Measurements from ENCODE around the gene RNF169.

RNF169 gene, protein sequence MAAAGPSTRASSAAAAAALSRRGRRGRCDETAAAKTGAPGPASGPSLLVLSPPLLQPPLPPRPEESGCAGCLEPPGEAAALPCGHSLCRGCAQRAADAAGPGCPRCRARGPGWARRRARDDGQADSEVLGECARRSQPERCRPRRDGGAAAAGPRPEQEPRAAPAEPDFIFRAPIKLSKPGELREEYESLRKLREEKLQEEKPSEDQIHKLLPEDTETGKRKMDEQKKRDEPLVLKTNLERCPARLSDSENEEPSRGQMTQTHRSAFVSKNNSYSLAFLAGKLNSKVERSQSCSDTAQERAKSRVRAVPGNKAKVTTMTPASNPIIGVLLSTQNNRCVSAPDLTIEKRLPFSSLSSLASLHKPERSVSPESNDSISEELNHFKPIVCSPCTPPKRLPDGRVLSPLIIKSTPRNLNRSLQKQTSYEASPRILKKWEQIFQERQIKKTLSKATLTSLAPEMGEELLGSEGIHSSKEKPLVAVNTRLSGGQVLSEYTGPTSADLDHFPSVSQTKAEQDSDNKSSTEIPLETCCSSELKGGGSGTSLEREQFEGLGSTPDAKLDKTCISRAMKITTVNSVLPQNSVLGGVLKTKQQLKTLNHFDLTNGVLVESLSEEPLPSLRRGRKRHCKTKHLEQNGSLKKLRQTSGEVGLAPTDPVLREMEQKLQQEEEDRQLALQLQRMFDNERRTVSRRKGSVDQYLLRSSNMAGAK

DNA sequence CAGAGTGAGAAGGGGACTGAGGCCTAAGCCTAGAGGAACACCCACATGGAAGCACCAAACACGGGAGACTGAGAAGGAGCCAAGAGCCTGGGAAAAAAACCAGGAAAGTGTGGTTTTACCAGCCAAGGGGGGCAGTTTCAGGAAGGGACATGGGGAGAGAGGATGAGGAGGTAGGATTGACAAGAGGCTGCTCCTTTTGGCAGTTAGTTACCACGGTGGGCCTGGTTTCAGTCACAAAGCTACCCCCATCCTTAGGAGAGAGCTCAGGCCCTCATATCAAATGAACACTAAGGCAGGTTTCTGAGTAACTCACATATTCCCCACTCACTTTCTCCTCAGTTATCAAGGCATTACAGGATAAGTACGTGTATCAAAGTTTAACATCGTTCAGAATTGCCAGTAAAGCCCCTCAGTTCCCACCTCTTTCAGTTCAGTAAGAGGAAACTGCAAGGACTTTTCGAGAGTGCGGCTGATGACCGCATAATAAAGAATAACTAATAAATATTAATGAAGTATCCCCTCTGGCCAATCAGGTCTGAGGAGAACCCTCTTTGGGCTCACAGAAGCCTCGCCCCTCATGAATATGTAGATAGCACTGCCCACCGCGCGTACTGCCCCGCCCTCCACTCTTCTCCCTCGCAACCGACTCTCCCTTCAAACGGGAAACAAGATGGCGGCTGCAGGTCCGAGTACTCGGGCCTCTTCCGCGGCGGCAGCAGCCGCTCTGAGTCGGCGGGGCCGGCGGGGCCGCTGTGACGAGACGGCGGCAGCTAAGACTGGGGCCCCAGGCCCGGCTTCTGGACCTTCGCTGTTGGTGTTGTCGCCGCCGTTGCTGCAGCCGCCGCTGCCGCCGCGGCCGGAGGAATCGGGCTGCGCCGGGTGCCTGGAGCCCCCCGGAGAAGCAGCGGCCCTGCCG lies at the start of gene RNF169:
Gene RNF169, plus strand, starts transcription at position 639 of the 916 bp plus-strand sequence. Its CDS starts 32 bp downstream, at position 671.
- DNase-seq (ENCODE audit: low spot score) = peak; percentile 92

DNA sequence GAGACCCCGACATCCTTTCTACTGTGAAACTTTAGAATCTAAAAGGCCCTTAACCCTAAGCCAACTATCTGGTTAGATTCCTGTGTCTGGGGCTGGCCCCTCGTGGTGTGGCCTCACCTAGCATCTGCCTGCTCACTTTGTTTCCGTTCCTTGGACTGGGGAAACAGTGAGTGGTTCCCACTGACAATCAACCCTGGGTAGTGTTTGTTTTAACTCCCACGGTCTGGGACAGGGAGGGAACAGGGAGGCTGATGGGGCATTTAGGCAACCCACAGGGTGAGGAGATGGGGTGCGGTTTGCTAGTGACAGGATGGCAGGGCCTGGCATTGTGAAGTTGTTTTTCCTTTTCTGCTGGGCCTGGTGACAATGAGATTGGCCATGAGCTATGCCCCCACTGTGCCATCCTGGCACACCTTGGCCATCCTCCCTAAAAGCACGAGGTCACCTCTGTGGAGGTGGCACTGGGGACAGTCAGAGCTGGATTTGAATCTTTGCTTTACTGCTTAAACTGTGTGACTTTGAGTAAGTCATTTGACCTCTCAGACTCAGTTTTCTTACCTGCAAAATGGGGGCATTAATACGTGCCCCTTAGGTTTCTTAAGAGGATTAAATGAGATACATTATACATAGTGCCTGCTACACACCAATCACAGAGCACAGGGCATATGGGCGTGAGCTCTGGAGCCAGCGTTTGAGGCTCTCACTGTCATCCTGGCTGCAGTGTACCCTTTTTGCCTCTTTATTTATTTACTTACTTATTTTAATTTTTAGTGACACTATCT lies 48.8 kb upstream of the RNF169 start:
- DNase-seq (ENCODE audit: low spot score) = no peak

DNA sequence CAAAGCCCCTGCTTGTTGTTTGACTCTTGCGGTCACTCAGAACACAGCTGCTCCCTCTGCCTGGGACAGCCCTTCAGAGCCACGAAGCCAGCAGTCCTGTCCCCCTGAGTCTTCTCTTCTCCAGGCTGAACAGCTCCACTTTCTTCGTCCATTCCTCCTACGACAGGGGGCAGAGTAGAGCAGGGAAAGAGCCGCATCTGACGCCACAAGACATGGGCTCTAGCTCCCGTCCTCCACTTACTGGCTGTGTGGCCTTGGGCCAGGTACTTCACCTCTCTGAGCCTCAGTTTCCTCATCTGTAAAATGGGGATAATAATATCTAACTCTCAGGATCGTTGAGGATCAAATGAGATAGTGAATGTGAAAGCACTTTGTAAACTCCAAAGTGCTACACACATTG lies 47.3 kb upstream of the RNF169 start:
- DNase-seq (ENCODE audit: low spot score) = no peak

DNA sequence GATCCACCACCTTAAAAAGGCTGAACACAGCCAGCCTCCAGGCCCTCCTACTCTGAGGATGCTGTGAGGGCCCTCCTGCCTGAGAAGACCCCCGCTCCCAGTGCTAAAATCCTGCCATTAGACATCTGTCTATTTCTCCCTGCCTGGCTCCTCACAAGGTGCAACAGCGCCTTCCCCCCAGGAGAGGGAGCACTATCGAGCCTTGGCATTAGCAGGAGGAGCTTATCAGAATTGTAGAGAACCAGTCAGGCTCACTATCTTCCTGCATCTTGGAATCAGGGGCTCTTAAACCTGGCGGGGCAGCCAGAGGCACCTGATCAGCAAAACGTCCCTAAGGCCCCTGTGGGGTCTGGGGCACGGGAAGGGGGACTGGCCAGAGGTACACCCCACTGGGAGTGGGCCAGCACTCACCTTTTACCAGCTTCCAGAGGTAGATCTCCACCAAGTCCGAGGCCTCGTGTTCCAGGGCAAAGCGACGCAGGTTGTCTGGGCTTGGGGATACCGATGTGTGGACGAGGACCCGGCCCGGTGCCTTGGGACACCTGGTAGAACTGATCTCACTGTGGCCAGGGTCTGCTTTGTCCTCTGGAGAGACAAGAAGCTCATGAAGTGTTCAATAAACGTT lies 46.2 kb upstream of the RNF169 start:
- DNase-seq (ENCODE audit: low spot score) = peak; percentile 65

DNA sequence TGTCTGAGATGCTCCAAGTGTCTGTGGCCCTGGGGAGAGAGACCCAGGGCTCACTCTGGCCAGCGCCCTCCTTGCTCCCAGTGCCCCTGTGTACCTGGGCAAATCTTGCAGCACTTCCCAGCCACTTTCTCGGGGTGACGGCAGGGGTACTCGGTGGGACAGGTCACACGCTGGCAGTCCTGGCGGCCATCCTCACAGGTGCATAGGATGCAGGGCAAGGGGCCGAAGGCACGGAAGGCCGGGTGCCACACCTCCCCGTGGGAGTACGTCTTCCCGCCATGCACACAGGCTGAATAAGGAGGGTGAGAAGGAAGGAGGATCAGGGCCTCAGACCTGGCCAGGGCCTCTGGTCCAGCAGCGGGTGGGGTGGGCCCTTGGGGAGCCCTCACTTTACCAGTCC lies 45.4 kb upstream of the RNF169 start:
- no peak for DNase-seq (ENCODE audit: low spot score)

DNA sequence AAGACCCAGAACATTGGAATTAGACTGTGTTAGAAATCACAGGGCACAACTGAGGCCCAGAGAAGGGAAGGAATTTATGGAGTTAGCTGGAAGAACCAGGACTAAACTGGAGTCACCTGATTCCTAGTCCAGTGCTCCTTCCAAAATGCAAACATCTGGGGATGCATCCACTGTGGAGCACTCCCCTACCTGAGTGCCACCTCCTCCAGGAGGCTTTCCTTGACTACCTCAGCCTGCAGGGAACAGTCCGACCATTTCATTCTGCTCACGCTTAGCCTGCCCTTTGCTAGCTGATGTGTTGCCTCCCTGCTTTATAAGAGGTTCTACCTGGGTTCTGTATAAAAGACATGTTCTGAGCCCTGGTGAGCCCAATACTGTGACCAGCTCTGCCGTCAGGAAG lies 41.5 kb upstream of the RNF169 start:
- DNase-seq (ENCODE audit: low spot score) = no peak

DNA sequence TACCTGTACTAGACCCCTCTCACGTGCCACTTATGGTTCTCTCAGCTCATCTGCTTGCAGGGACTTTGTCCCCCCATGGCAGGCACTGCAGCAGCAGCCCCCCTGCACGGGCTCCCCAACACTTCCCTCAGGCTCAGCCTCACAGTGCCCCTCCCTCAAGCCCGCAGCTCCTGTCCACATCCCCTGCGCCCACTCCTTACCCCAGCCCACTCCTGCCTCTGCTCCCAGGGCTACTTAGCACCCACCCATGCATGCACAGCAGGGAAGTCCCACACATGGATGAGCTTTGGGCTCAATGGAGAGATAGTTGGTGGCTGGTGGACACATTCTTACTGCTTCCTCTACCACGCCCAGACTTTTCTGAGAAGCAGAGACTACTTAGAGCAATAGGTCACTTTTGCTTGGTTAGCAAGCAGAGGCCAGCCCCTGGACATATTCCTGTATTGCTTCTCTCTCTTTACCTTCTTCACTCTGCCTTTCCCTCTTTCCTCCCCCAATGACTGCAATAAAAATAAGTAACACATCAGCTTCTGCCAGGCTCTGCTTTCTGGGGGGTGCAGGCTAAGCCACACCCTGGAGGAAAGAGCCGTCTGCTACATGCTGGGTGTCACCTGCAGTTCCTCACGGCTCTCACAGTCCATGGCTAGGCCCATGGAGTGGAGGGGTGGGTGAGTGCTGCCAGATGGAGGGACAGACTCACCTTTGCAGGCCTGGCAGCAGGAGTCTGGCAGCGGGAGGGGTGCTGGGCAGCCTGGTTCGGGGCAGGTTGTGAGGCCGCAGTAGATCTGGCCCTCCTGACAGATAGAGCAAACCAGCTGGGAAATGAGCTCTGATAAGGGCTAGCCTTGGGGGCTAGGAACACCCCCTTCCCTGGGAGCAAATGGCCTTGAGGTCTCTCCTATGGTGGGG lies 40.8 kb upstream of the RNF169 start:
- DNase-seq (ENCODE audit: low spot score) = no peak

DNA sequence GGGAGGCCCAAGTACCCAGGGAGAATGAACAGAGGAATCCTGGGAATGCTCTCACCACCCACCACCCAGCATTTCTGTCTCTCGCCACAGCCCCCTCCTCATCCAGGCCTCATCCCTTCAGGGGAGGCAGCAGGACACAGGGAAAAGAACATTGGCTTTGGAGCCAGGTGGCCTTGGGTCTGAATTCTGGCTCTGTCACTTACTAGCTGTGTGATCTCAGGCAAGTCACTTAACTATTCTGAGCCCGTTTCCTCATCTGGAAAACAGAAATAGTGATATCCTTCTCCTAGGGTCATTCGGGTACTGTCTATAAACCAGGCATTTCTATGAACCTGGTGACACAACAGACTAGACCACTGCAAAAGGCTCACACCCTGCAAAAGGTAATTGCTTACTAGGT lies 39.5 kb upstream of the RNF169 start:
- DNase-seq (ENCODE audit: low spot score) = no peak

DNA sequence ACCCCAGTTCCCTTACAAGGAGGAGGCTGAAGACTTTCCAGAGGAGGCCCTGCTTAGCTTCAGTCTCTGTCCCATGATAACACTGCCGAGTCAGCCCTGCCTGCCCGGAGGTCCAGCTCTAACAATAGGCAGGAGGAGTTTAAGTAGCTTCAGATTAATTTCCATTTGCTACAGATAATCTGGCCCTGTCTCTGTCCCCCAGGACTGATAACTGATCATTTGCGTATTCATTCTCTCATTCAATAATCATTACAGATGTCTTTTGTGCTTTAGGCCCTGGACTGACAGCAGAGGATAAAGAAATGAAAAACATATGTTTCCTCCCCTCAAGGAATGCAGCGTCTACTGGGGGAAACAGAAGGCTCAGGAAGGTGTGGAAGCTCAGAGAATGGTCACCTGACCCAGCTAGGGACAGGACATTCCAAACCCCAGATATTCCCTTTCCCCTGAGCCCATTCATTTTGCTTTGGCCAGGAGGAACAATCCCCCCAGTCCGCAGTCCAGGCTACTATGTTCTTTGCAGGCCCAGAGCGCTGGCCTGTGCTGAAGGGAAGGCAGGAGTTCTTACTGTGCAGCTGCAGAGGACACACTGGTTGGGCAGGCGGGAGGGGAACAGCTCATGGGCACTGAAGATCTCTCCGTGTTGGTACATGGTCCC lies 38.2 kb upstream of the RNF169 start:
- DNase-seq (ENCODE audit: low spot score) = no peak

DNA sequence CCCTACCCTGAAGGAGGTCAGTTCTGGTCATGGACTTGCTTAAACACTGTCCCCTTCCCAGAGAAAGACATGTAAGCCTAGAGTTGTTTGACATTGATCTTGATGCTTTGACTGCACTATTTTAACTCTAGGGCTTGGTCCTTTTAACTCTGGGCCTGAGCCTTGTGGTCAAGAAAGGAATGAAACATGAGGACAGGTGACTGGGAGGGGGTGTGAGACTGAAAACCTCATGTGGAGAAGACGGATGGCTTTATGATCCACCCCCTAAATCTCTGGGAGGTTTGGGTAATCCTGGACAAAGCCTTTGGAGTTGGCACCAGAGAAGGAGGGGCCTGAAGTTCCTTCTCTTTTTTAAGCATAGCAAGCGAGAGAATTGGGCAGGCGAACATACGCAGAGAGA lies 35.0 kb upstream of the RNF169 start:
- DNase-seq (ENCODE audit: low spot score) = no peak

DNA sequence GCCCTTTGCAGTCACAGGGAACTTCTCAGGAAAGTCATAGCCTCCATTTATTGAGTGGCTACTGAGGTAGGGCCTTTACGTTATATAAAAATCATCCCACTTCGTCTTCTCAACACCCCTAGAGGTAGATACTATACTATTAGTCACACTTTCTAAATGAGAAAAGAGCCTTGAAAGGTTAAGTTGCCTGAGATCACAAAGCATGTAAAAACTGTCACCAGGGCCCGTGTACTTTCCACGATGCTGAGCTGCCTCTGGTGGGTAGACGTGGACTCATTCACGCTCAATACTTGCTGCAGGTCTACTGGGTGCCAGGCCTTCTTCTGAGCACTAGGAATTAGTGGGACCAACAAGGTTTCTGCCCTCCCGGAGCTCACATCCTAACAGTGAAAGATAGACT lies 33.7 kb upstream of the RNF169 start:
- DNase-seq (ENCODE audit: low spot score) = no peak

DNA sequence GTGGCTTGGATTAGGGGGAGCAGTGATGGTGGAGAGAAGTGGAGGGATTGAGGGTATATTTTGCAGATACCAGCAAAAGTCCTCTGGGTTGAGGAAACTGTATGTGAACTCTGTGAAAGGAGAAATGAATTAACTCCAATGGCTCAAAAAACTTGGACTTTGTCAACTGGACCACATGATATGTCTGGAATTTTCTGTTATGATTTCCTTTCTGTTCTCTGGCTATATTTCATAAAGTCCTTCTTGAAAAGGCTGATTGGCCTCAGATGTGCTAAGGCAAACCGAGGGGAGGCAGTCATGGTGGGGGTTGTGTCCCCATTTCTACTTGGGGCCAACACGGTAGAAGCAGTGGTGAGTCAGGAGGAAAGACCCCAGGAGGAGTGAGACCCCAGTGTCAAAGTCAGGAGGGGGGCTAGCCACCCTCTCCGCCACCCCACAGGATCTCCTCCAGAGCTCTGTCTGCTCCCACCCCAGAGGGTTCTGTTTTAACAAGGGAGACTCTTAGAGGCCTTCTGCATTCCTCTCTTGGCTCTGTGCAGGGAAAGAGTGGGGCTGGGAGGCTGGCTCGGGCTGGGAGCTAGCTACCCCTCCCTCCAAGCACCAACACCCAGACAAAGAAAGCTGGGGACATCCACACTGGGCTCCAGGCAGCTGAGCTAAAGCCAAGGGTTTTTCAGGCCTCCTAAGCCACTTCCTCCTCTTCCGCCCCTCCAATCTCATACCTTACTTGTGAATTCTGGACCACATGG lies 31.3 kb upstream of the RNF169 start:
- no peak for DNase-seq (ENCODE audit: low spot score)

DNA sequence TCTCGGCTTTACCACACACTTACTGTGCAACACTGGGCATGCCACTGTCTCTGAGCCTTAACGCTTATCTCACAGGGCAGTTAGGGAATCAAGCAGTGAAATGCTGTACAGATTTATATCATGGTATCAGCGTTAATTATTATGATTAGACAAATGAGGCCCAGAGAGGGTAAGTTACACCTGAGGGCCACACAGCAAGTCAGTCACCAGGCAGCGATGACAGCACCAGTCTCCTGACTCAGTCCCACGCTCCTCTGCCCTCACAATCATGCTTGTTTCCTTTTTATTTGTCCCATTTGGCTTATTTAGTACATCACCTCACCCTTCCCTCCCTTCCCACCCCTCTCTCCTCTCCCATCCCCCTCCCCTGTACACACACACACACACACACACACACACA lies 29.6 kb upstream of the RNF169 start:
- DNase-seq (ENCODE audit: low spot score) = no peak

DNA sequence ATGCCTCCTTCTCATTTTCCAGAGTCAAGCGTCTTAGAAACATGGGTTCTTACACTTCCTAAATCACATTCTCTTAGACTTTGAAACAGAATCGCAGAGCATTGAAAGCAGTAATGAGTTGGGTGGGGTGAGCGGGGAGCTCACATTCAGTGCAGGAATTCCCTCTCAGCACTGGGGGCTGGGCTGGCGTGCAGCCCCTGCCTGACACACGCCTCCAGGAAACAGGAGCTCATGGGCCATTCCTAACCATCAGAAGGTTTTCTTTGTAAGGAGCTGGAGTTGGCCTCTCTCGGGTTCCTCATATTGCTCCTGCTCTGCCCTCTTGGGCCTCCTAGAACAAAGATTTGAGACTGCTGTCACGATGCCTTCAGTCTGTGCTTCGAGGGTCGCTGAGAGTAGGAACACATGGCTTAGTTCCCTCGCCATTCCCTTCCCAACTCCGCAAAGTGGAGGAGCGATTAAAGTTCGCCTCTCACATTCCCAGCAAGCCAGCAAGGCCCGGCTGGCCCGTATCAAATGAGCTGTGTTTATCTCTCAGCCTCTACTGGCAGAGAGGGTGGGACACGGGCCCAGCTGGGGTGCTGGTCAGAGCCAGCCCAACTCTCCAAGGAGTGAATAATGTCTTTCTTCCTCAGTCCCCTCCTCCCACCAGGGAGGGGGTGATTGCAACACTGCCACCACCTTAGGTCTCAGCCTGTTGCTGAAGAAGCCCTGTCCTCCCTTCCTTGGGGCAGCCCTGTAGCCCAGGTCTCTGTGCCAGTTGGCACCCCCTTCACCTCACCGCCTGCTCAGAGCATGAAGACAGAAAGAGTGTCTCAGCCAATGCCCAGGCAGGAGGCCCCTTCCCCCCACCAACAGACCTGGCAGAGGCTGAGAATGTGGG lies 27.8 kb upstream of the RNF169 start:
- DNase-seq (ENCODE audit: low spot score) = no peak

DNA sequence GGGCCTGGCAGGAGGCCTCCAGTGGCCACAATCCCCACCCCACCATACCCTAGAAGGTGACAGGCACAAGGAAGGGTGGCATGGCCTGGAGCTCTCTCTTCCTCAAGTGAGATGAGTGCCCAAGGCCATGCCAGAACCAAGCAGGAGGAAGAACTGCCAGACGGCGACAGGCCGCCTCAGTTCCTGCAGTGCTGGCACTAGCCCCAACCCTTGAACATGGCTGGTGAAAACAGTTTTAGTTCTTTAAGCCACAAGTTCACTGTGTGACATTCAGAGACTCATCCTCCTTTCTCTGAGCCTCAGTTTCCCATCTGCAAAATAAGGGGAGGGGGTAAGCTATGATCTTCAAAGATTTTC lies 27.2 kb upstream of the RNF169 start:
- DNase-seq (ENCODE audit: low spot score) = no peak

DNA sequence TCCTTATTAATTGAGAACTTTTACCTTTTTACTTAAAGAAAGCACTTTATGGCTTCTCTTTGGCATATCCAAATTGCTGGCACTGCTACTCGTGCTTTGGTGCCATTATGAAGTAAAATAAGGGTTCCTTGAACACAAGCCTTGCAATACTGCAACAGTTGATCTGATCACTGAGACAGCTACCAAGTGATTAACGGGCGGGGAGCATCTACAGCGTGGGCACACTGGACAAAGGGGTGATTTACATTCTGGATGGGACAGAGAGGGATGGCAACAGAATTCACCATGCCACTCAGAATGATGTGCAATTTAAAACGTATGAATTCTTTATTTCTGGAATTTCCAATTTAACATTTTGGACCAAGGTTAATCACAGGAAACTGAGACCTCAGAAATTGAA lies 25.1 kb upstream of the RNF169 start:
- no peak for DNase-seq (ENCODE audit: low spot score)

DNA sequence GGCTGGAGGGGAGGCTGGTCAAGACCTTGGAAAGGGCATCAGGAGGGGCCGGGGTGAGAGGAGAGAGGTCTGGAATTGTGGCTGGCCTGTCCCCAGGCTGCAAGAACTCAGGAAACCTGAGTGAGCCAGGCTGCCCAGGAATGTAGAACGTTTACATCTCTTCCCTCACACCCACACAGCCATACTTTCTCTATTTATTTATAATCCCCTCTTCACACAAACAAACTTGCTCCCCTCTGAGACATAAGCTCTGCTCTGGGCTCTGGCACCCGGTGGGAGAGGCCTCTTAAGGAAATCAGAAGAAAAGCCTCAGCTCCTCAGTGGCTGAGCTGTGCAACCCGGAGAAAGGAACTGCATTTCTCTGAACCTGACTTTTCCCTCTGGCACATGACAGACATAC lies 22.9 kb upstream of the RNF169 start:
- DNase-seq (ENCODE audit: low spot score) = no peak

Measured in hematopoietic multipotent progenitor cell treated with erythropoietin and hydrocortisone succinate and interleukin-3 and kit ligand, for 17 days (in vitro differentiated cells).